ENCODE measurements around the gene DET1.
"Not testable (repeated sequence)": the region's sequence is repeated elsewhere in the genome, so short reads cannot be mapped to it uniquely, and the experiment has no call there.

DET1 gene

GRCh38 chr15:88537591-88538317 lies 8.7 kb downstream of the DET1 start:
- no peak for DNase-seq (ENCODE audit: low spot score)
- TF ChIP-seq CTCF (IDR thresholded peaks at IDR 0.05; ENCODE audit: extremely low read depth, missing control alignments), result no peak

GRCh38 chr15:88535607-88536313 lies 10.7 kb downstream of the DET1 start:
- TF ChIP-seq CTCF (IDR thresholded peaks at IDR 0.05; ENCODE audit: extremely low read depth, missing control alignments), result no peak
- DNase-seq (ENCODE audit: low spot score), result no peak

GRCh38 chr15:88535100-88535499 lies 11.4 kb downstream of the DET1 start:
- DNase-seq (ENCODE audit: low spot score), result no peak
- TF ChIP-seq CTCF (IDR thresholded peaks at IDR 0.05; ENCODE audit: extremely low read depth, missing control alignments), result no peak

GRCh38 chr15:88533376-88533775 lies 13.1 kb downstream of the DET1 start:
- DNase-seq (ENCODE audit: low spot score), result no peak
- no peak for TF ChIP-seq CTCF (IDR thresholded peaks at IDR 0.05; ENCODE audit: extremely low read depth, missing control alignments)

GRCh38 chr15:88529021-88529630 lies 17.4 kb downstream of the DET1 start:
- DNase-seq (ENCODE audit: low spot score), result no peak
- TF ChIP-seq CTCF (IDR thresholded peaks at IDR 0.05; ENCODE audit: extremely low read depth, missing control alignments), result no peak

- DNase-seq (ENCODE audit: low spot score), result no peak
- TF ChIP-seq CTCF (IDR thresholded peaks at IDR 0.05; ENCODE audit: extremely low read depth, missing control alignments), result no peak
These were observed 20.1 kb downstream of the DET1 start for GRCh38 chr15:88526247-88526879.

- no peak for DNase-seq (ENCODE audit: low spot score)
- no peak for TF ChIP-seq CTCF (IDR thresholded peaks at IDR 0.05; ENCODE audit: extremely low read depth, missing control alignments)
These were observed 21.1 kb downstream of the DET1 start for GRCh38 chr15:88525418-88525817.

GRCh38 chr15:88524094-88524493 lies 22.4 kb downstream of the DET1 start:
- DNase-seq (ENCODE audit: low spot score), result not testable (repeated sequence)
